T-helper 22 cell (primary cell): ENCODE results near the gene SLC4A2.

ENCODE experiments used
- DNase-seq: peaks from one replicate; pipeline ENCODE4 v3.0.0-alpha.2; 2020; ENCODE audit warnings: low read depth

Gene SLC4A2

DNA sequence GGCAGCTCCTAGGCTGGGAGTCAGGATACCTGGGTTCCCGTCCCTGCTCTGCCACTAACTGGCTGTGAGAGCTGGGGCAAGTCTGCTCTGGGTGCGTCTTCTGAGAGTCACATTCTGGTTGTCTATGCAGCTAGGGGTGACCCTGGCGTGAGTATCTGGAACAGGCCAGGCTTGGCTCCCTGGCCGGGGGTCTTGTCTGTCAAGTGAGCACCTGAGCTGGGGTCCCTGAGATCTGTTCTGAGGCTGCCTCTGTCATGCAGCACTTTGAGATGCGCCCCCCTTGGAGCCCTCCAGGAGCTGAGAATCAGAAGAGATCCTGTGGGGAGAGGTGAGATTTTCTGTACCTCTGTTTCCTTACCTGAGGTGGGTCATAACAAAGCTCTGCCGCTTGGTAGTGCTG is 34.4 kb downstream of the SLC4A2 start:
- no peak for DNase-seq

- DNase-seq: no peak
Measured at GRCh38 chr7:151094675-151095074, 35.3 kb downstream of the SLC4A2 start.

- no peak for DNase-seq
Measured at GRCh38 chr7:151095123-151095797, 35.9 kb downstream of the SLC4A2 start.

GRCh38 chr7:151095828-151096475 is 36.6 kb downstream of the SLC4A2 start:
- no peak for DNase-seq

DNA sequence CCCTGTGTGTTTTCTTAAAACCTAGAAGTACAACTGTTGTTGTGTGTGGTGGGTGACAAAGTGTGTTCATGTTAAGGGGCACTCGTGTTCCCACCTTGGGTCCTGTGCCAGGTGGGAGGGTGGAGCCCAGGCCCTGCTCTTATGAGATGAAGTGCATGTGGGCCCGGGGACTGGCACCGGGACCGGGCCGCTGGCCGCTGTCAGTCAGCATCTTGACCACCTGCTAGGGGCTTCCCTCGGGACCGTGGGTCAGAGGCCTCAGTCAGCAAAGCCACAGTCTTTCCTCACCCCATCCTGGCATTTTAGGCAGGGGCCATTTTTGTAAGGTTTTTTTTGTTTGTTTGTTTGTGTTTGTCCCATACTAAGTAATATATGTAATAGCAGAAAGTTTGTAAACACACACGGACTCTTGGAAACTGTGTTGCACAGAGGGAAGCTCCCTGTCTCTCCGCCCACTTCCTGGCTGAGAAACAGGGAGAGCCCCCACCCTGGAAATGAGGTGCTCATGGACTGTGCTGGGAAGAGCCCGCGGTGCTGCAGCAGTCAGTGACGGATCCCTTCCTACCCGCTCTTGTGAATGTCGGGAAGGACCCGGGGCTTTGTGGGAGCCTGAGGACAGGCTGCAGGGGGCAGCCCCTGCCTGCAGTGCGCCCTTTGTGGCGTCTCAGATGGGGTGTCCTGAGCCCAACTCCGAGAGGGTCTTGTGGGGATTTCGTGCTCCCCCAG is 40.3 kb downstream of the SLC4A2 start:
- DNase-seq: no peak

DNA sequence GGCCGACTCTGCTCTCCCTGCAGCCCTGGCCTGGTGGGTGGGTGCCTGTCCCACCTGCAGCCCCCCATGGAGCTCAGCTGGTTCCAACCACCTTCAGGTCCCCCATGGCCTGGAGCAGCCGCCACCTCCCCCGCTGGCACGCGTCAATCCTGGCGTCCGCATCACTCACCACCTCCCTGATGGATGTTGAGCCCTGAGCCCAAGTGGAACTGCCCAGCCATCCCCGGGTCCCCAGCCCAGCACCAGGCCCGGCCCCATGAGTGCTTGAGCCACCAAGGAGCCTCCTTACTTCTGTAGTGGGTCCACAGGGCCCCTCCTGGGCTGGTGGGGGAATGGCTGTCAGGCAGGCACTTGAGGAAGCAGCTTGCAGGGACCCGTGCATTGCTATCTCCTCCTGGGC is 41.5 kb downstream of the SLC4A2 start:
- DNase-seq: no peak

DNA sequence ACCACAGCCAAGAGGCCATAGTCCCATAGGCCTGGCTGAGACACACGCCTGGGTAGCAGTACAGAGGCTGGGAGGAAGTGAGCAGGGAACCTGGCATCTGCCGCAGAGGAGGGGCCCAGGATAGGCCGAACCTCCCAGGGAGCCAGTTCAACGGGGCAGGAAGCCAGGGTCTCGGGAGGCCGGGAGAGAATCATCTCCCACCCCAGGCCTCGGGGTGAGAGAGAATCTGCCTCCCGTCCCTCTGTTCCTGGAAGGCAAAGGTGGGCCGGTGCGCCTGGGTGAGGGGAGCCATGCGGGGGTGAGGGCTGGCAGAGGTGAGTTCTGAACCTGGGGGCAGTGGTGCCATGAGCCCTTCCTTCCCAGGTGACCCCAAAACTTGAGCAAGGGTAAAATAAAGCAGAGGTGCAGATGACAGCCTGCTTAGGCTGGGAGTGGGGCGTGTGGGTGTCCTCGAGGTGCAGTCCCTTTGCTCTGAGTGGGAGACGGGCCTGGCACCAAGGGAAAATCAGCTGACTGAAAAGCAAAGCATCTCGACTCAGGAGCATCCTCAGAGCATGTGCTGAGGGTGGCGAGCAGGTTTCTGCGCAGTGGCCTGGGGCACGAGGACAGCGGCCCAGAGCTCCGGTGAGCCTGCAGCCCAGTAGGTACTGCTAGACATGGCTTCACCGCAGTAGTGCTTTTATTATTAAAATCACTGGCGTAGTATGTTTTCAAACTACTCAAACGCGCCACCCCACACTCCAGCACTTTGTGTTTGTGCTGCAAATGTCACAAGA is 42.4 kb downstream of the SLC4A2 start:
- no peak for DNase-seq

- no peak for DNase-seq
Measured at GRCh38 chr7:151102991-151103390, 43.6 kb downstream of the SLC4A2 start.

DNA sequence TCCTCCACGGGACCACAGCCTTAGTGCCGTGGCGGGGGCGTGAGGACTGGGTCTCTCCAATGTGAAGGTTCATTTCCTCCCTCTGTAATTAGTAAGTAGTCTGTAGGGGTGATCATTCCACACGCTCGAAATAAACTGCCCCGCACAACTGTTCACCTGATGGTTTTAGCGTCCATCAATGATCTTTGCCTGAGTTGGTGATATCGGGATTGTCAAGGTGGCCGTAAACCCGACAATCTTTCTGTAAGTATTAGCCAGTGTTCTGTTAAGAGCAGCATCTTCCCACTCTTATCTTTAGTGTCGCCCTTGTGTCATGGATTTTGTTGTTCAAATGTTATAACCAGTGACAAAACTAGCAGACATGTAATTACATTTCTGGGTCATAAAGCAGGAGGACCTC is 44.6 kb downstream of the SLC4A2 start:
- DNase-seq: no peak

- no peak for DNase-seq
Measured at GRCh38 chr7:151104411-151105235, 45.2 kb downstream of the SLC4A2 start.

DNA sequence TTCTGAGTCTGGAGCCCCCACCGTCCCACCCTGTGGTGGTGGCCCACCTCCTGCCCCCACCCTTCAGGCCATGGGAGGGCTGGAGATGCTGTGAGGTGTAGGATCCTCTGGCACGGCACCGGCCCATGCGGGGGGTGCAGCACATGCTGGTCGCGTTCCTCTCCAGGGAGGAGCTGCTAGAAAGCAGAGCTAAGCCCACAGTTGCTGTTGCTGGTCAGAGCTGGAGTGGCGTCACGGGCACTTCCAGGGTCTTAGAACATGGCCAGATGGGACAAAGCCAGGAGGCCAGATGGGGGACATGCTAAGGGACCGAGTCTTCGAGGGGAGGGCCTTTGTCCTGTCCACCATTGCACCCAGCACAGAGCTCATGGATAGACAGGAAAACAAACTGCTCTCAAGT is 48.5 kb downstream of the SLC4A2 start:
- no peak for DNase-seq

DNA sequence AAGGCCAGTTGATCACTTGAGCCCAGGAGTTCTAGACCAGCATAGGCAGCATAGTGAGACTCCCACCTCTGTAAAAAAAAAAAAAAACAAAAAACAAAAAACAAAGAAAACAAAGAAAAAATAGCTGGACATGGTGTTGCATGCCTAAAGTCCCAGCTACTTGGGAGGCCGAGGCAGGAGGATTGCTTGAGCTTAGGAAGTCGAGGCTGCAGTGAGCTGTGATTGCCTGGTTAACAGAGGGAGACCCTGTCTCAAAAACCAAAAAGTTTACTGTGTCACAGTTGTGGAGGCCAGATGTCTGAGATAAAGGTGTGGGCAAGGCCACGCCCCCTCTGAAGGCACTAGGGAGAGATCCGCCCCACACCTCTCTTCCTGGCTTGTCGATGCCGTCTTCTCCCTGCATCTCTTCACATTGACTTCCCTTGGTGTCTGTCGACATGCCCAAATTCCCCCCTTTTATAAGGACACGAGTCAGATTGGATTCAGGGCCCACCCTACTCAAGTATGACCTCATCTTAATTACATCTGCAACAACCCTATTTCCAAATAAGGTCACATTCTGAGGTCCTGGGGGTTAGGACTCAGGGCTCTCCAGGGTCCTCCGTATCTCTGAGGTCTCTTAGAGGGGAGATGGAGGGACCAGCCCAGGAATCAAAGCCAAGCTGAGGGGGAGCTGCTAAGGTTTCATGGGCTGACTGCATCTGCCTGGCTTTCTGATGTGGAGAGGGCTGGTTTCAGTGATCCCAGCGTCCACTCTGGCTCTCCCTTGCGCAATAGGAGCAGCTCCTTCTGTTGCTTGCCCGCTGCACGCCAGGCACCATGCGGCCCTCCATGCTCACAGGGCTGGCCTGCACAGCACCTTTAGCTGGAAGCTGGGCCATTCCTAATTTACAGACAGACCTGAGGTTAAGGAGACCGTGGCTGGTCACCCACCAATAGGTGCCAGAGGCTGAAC is 50.0 kb downstream of the SLC4A2 start:
- DNase-seq: no peak

DNA sequence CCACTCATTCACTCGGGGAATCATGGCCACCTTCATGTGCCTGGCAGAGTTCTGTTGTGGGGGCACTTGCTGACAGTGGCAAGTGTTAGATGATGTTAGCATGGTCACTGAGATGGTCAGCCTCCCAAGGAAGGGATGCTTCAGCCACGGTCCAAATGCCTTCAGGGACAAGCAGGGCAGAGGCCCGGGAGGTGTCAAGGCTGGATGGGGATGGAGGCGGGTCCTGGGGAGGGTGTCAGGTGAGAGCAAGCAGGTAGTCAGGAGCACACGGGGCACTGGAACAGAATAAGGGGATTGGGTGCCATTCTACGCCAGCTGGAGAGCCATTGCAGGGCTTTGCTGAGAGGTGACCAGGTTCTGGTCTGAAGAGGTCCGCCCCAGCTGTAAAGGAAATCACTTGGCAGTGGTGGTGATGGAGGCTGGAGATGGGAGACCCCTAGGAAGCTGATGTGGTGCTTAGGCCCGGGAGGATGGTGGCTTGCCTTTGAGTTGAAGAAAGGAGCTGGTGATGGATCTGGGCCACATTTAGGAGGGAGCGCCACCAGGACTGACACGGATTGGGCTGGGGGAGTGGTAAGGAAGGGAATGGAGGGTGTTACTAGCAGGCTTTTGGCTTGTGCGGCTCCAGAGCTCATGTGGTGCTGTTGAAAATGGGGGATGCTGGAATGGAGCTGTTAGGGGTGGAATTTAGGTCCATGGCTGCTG is 51.0 kb downstream of the SLC4A2 start:
- no peak for DNase-seq

DNA sequence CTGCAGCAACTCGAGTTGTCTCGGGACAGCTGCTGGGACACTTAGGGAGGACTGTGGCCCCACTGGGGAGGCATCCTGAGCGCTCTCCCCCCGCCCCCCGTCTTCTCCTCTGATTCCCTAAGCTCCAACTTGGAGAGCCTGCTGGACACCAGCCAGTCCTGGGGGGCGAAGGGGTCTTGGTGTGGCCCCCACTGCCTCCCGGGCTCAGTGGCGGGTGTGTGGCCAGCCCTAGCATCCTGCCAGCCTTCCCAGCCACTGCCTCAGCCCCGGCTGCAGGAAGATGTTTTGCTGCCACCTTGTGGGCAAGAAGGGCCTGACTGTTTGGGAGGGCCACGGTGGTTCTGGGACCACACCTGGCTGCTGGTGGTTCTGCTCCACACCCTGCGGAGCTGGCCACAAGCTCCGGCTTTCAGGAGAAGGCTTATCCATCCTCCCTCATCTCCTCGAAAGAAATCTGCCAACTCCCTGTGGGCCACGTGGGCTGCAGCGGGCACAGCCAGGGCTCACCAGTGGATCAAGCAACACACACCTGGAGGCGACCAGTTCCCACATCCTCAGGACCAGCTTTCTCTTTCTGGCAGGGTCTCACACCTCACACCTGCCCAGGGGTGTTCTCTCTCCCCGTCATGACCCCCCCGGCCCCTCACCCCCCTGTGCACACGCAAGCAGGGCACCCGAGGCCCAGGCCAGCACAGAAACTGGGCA is 51.7 kb downstream of the SLC4A2 start:
- peak; percentile 43 for DNase-seq

- no peak for DNase-seq
Measured at GRCh38 chr7:151113344-151114150, 54.2 kb downstream of the SLC4A2 start.

DNA sequence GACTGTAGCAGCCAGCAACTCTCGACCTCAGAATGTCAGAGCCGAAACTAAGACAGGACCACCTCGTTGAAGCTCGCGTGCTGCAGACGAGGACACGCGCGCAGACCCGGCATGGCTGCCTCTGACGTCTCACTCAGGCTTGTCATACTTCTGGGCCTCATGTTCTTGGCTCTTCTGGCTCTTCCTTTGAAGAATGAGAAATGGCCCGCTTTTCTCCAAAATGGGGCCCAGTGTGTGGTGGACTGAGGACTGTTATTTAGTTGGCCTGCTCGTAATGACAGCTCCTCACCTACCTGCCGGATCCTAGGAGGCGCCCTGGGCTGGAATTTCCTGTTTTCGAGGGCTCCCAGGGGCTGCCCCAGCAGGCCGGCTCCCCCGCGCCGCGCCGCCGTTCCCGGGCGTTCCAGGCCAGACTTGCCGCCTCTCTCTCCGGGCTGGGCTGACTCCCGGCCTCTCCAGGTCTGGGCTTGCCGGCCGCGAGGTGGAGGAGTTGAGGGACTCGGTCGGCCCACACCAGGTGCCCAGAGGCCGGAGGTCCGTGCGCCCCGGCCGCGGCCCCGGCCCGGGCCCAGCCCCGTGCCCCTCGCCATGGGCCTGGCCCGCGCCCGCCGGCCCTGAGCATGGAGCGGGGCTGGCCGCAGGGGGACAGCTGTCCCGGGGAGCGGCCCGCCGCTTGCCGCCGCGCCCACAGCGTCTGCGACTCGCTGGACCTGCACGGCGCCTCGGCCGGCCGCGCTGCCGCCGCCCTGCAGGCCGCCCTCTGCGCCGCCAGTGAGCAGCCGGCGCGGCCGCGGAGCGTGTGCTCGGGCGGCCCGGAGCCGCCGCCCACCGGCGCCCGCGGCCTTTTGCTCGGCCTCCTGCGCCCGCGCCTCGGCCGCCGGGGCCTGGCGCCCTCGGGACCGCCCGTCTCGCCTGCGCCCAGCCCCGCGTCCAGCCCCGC is 55.0 kb downstream of the SLC4A2 start:
- DNase-seq: no peak
